A549 (cell line): ENCODE measurements around the gene PRKCD.

Experiments
- BCL3 ChIP-seq: fragments of >200 bp; sonication (Bioruptor Twin); formaldehyde crosslinking; IDR thresholded peaks from 3 replicates; pipeline ENCODE4 v1.6.1; 2016
- BHLHE40 ChIP-seq: IDR thresholded peaks from 2 replicates; pipeline ENCODE4 v1.6.1; 2012; ENCODE audit warnings: low read depth, low read length, inconsistent platforms
- EP300 ChIP-seq, 2 experiments: fragments of >200 bp; sonication (Bioruptor Twin); formaldehyde crosslinking; IDR thresholded peaks; 2 replicates in 1 of 2; 3 replicates in 1 of 2; pipeline ENCODE4 v1.6.1; 2016 to 2017
- JUN ChIP-seq, 2 experiments: fragments of >200 bp; sonication (Bioruptor Twin); formaldehyde crosslinking; IDR thresholded peaks; 2 replicates in 1 of 2; 3 replicates in 1 of 2; pipeline ENCODE4 v1.6.1; 2016 to 2017
- MYC ChIP-seq: IDR thresholded peaks from 2 replicates; pipeline ENCODE4 v1.6.1; 2012; ENCODE audit warnings: mild to moderate bottlenecking, inconsistent platforms, low read length, improper control_type of control experiment, borderline replicate concordance
- NFE2L2 ChIP-seq: fragments of 150-350 bp; conservative IDR thresholded peaks from 2 replicates; pipeline ENCODE4 v1.6.1; 2014; ENCODE audit warnings: low read length
- PHF8 ChIP-seq: fragments of 200-600 bp; sonication (generic); IDR thresholded peaks from 2 replicates; pipeline ENCODE4 v1.6.1; 2016; ENCODE audit warnings: low read depth, mild to moderate bottlenecking, antibody characterized with exemption, moderate library complexity, borderline replicate concordance
- POLR2A ChIP-seq: IDR thresholded peaks from 2 replicates; pipeline ENCODE4 v1.6.1; 2012; ENCODE audit warnings: mild to moderate bottlenecking, low read length
- SMC3 ChIP-seq: fragments of >200 bp; sonication (Bioruptor Twin); formaldehyde crosslinking; IDR thresholded peaks from 3 replicates; pipeline ENCODE4 v1.6.1; 2018; ENCODE audit warnings: inconsistent platforms
- TF ChIP-seq, protein P1 (sequence below): fragments of >200 bp; sonication (Bioruptor Twin); formaldehyde crosslinking; IDR thresholded peaks from 3 replicates; pipeline ENCODE4 v1.5.1; 2016
- TF ChIP-seq, protein P2 (sequence below): IDR thresholded peaks from 2 replicates; pipeline ENCODE4 v1.6.1; 2012
- TF ChIP-seq, protein P3 (sequence below): fragments of 250-450 bp; sonication (Bioruptor Pico); IDR thresholded peaks from 2 replicates; pipeline ENCODE4 v1.5.0; 2021; ENCODE audit warnings: mild to moderate bottlenecking, moderate library complexity, borderline replicate concordance
- TF ChIP-seq, protein P4 (sequence below): fragments of 450-650 bp; IDR thresholded peaks from 2 replicates; pipeline ENCODE4 v1.6.1; 2014; ENCODE audit warnings: antibody characterized with exemption

GRCh38 chr3:53160660-53161449 lies at the start of gene PRKCD:
- TF ChIP-seq, protein P1, sequence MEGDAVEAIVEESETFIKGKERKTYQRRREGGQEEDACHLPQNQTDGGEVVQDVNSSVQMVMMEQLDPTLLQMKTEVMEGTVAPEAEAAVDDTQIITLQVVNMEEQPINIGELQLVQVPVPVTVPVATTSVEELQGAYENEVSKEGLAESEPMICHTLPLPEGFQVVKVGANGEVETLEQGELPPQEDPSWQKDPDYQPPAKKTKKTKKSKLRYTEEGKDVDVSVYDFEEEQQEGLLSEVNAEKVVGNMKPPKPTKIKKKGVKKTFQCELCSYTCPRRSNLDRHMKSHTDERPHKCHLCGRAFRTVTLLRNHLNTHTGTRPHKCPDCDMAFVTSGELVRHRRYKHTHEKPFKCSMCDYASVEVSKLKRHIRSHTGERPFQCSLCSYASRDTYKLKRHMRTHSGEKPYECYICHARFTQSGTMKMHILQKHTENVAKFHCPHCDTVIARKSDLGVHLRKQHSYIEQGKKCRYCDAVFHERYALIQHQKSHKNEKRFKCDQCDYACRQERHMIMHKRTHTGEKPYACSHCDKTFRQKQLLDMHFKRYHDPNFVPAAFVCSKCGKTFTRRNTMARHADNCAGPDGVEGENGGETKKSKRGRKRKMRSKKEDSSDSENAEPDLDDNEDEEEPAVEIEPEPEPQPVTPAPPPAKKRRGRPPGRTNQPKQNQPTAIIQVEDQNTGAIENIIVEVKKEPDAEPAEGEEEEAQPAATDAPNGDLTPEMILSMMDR, result no peak
- TF ChIP-seq POLR2A, result peak; percentile 57
- TF ChIP-seq, protein P2, sequence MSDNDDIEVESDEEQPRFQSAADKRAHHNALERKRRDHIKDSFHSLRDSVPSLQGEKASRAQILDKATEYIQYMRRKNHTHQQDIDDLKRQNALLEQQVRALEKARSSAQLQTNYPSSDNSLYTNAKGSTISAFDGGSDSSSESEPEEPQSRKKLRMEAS, result peak; percentile 45; the same call in 1 of the 2 replicates
- TF ChIP-seq, protein P3, sequence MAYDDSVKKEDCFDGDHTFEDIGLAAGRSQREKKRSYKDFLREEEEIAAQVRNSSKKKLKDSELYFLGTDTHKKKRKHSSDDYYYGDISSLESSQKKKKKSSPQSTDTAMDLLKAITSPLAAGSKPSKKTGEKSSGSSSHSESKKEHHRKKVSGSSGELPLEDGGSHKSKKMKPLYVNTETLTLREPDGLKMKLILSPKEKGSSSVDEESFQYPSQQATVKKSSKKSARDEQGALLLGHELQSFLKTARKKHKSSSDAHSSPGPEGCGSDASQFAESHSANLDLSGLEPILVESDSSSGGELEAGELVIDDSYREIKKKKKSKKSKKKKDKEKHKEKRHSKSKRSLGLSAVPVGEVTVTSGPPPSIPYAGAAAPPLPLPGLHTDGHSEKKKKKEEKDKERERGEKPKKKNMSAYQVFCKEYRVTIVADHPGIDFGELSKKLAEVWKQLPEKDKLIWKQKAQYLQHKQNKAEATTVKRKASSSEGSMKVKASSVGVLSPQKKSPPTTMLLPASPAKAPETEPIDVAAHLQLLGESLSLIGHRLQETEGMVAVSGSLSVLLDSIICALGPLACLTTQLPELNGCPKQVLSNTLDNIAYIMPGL (CRISPR knock-in tag), result no peak
- TF ChIP-seq, protein P4, sequence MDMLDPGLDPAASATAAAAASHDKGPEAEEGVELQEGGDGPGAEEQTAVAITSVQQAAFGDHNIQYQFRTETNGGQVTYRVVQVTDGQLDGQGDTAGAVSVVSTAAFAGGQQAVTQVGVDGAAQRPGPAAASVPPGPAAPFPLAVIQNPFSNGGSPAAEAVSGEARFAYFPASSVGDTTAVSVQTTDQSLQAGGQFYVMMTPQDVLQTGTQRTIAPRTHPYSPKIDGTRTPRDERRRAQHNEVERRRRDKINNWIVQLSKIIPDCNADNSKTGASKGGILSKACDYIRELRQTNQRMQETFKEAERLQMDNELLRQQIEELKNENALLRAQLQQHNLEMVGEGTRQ, result no peak
- no peak for TF ChIP-seq BHLHE40
- TF ChIP-seq NFE2L2, result no peak
- no peak for TF ChIP-seq MYC
- TF ChIP-seq SMC3, result no peak
- TF ChIP-seq EP300 (IDR thresholded peaks at IDR 0.05), result no peak
- TF ChIP-seq JUN (IDR thresholded peaks at IDR 0.05), result 0 out of 5 replicates have a peak, but pooled peaks of 1 of the 2 experiments have one; percentile 23
- no peak for TF ChIP-seq BCL3
- peak; percentile 58; the same call in 1 of the 2 replicates for TF ChIP-seq PHF8
